ENCODE data around the gene SHB.

- no peak for TF ChIP-seq CTCF (IDR thresholded peaks at IDR 0.05; ENCODE audit: control extremely low read depth in 1 of 3, insufficient read depth in 1 of 3, low read depth in 1 of 3, low read length in 3 of 3)
- no peak for TF ChIP-seq ATF2 (IDR thresholded peaks at IDR 0.05; ENCODE audit: low read length)
- TF ChIP-seq TBP (IDR thresholded peaks at IDR 0.05; ENCODE audit: low read depth, low read length): no peak
- no peak for TF ChIP-seq SP1 (IDR thresholded peaks at IDR 0.05; ENCODE audit: low read depth, low read length)
- TF ChIP-seq BCL11A (IDR thresholded peaks at IDR 0.05; ENCODE audit: low read depth in 2 of 2, low read length in 2 of 2): no peak
- TF ChIP-seq GABPA (IDR thresholded peaks at IDR 0.05; ENCODE audit: borderline replicate concordance, insufficient read depth, low read length): no peak
- no peak for TF ChIP-seq CHD2 (IDR thresholded peaks at IDR 0.05; ENCODE audit: low read length)
- no peak for TF ChIP-seq ATF3 (IDR thresholded peaks at IDR 0.05; ENCODE audit: insufficient read depth, low read depth, low read length)
Measured at GRCh38 chr9:38085308-38085707, 16.3 kb upstream of the SHB start.
